NCI-H1417 (cell line): ENCODE results near the gene CFAP251.
"Not testable (repeated sequence)": the region's sequence is repeated elsewhere in the genome, so short reads cannot be mapped to it uniquely, and the experiment has no call there.

Experiments used
- DNase-seq, 3 experiments: peaks; one replicate each; lab custom pipeline; 2025; lab: John Stamatoyannopoulos, UW

Gene CFAP251

DNA sequence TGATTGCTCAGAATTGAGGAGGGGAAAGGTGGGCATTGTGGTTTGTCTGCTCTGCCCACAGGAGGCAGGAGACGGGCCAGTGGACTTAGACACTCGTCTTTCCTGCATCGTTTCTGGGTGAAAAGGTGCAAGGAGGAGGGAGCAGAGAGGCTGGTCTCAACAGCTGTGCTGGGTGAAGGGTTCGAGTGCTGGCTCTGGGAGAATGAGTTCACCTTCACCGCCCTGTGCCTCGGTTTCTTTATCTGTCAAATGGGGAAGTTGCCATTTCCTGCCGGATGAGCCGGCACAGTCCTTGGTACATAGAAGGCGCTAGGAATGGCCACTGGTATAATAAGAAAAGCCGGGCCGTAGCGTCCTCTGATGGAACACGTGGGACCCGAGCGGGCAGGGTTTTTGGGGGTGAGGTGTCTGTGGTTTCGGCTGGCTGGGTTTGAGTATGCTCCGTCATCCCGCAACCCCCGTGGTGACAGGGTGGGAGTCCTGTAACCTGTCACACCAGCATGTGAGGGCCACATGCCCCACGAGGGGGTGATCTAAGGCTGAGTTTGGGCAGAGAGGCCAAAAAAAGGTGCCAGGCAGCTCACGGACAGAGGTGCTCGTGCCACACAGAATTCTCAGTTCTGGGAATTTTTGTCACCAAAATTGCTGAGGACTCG, 110.6 kb downstream of the CFAP251 start:
- DNase-seq, result no peak

DNA sequence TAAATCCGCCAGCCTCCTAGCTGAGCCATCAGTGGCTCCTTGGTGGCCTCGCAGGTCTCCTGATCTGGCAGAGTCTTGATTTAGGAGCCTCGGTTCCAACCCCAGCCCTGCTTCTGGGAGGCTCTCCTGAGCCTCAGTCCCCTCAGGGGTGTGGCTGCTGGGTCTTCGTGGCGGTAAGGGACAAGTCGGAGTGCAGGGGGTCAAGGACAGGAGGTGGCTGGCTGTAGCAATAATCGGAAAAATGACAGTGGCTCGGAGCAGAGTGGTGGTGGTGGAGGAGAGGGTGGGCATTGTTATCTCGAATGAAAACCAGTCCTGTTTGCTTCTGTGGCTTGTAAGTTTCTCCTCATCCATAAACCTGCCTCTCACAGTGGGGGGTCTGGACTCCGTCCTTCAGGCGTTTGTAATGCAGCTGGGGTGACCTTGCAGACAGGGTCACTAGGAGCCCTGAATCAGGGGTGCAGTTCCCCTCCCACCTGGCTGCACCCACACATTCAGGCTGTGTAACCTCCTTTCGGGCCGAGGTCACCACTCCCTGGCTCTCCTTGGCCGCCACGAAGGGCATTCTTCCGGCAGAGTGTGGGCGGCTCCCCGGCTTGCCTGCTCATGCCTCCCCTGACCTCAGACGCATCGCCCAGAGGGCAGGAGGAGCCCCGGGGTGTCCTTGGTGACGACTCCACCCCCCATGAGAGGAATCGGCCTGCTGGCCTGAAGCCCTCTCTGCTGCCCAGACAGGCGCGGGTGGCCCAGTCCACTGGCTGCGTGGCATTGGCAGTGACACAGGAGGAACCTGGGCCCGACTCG, 111.4 kb downstream of the CFAP251 start:
- no peak for DNase-seq

DNA sequence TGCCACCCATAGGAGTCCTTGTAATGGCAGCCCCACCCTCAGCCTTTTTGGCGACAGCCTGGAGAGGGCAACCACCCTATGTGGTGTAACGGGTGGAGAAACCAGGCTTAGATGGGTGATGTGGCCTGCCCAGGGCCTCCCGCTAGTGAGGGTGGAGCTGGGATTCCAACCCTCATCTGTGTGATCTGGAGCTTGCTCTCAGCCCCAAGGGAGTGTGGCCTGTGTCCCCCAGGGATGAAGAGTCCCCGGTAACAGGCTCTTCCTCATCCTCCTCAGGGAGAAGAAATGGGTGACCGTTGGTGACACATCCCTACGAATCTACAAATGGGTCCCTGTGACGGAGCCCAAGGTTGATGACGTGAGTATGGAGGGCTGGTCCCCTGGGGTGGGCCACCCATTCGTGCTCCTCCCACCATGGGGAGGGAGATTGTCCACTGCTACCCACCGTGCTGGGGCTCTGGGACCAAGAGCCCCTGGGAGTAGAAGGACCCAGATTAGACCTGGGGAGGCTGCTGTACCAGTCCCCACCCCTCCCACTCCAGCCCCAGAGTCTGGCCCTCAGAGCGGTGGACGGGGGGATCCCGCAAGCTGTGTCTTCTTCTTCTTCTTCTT, 112.1 kb downstream of the CFAP251 start:
- no peak for DNase-seq

DNA sequence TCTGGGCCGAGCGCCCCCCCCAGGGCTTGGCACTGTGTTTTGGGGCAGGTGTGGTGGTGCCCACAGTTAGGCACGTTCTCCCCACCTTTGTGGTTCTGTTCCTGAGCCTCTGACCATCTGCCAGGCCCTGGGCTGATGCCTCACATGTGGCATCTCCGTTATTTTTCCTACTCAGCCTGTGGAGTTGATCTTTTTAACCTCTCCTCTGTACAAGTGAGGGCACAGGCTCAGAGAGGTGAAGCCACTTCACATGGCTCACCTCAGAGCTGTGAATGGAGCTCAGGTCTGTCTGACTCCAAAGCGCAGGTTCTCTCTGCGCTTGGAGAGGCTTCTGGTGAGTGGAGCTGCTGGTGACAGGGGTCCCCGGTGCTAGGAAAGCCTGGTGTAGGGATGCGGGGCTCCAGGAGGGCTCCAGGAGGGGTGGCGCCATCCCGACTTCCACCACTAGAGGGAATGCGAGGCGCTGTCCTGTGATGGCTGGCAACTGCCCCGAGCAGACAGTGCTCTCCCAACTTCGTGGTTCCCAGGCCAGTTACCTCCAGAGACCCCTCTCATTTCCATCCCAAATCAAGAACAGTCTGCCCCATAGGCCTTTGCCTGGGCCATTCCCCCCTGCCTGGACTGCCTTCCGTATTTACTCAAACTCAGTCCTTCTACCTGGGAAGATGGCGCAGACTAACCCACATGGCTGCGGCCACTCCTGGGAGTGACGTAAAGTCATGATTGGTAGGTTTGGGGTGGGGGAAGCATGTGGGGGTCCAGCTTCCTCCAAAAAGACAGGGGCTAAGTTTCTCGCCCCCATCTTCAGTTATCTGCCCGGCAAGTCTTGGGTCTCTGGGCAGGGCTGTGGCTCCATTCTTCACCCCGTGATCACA, 113.2 kb downstream of the CFAP251 start:
- peak in 2 of 3 experiments; percentile 10 to 21 for DNase-seq

GRCh38 chr12:122032580-122032979, 114.2 kb downstream of the CFAP251 start:
- DNase-seq, result no peak

DNA sequence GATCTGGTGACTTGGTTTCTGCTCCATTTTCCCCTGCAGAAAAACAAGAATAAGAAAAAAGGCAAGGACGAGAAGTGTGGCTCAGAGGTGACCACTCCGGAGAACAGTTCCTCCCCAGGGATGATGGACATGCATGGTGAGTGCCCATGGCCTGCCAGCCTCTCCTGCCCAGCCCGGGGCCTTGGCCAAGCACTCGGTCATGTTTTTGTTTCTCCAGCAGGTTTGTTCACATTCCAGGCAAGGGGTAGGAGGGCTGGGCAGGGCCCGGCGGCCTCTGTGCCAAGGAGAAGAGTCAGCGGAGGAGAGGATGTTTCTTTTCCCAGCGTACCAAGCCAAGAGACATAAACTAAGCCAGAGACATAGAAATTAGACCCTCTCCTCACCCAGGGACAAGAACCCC, 116.9 kb downstream of the CFAP251 start:
- DNase-seq, result no peak

GRCh38 chr12:122036153-122036552, 117.8 kb downstream of the CFAP251 start:
- no peak for DNase-seq

DNA sequence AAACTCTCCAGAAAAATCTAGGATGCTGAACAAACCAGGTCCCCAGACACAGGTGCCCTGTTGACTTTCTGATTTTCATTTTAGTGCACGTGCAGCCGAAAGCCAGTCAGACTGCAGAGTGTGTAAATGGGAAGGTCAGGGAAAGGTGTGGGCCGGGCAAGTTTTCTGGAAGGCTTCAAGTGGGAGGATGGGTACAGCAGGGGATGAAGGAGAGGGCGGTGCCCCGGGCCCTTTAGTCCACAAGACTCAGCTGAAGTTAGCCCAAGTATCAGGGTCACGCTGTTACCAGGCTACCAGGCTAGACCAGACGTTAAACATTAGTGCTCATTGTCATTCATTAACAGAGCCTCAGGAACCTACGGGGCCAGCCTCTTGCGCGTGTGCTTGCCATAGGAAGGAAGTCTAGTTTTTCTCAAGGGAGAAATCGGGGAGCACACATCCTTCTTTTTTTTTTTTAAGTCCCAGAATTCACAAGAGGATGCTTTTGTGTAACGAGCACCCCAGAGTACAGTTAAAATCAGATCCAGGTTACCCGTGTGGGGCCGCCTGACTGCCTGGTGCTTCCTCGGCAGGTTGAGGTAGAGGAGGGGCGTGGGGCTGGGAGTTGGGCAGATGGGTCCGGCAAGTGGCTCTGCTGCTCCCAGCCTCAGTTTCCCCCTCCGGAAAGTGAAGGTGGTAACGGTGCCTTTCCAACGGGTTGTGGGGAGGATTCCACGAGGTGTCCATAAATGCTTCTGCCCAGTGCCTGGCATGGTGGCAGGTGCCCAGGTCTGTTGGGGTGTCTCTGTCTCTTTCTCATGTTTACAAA, 122.4 kb downstream of the CFAP251 start:
- DNase-seq, result no peak

DNA sequence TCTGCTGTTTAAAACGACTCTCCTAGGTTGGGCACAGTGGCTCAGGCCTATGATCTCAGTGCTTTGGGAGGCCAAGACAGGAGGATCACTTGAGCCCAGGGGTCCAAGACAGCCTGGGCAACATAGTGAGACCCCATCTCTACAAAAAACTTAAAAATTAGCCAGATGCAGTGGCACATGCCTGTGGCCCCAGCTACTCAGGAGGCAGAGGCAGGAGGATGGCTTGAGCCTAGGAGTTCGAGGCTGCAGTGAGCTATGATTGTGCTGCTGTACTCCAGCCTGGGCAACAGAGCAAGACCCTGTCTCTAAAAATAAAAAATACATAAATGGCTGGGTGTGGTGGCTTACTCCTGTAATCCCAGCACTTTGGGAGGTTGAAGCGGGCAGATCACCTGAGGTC, 123.1 kb downstream of the CFAP251 start:
- not testable (repeated sequence) for DNase-seq

- no peak for DNase-seq
Observed at GRCh38 chr12:122042910-122043309, 124.5 kb downstream of the CFAP251 start.

- no peak for DNase-seq
Observed at GRCh38 chr12:122043476-122043875, 125.1 kb downstream of the CFAP251 start.

- DNase-seq, result peak in 2 of 3 experiments; percentile 13 to 14
Observed at GRCh38 chr12:122045262-122045661, 126.9 kb downstream of the CFAP251 start.

DNA sequence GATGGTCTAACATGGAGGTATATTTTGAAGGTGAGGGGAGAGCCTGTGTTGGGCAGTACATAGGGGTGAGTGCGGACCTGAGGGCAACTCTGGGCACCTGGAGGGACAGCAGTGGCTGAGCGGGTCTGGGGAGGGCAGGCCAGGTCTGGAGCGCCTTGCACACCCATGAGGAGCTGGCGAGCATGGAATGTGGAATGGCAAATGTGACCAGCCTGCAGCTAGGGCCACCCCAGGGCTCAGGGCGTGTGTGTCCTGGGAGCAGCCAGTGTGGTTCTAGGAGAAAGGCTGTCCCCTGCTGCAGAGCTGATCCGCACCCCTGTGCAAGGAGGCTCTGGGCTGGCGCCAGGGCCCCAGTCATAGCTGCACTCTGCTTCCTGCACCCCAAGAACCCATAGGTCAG, 127.8 kb downstream of the CFAP251 start:
- no peak for DNase-seq

DNA sequence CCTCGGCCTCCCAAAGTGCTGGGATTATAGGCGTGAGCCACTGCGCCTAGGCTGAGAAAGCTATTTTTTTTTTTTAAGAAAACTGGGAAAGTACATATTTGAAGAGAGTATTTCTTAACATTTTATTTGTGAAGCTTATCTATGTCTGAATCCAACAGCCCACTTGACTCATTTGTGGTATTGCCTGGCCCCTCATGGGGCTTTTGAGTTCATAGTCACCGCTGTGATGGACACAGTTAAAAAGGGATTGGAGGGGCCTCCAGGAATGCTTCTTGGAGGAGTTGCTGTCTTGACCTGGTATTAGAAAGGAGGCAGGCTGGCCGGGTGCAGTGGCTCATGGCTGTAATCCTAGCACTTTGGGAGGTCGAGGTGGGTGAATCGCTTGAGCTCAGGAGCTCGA, 129.8 kb downstream of the CFAP251 start:
- no peak for DNase-seq

DNA sequence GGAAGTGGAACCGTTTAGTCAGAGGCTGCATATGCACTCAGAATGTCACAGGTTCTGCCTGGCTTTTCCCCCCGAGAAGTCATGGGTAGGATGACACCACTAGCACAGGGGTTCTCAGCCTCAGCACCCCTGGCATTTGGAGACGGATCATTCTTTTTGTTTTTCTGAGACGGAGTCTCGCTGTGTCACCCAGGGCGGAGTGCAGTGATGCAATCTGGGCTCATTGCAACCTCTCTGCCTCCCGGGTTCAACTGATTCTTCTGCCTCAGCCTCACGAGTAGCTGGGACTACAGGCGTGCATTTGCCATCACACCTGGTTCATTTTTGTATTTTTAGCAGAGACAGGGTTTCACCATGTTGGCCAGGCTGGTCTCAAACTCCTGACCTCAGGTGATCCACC, 131.4 kb downstream of the CFAP251 start:
- DNase-seq, result no peak

DNA sequence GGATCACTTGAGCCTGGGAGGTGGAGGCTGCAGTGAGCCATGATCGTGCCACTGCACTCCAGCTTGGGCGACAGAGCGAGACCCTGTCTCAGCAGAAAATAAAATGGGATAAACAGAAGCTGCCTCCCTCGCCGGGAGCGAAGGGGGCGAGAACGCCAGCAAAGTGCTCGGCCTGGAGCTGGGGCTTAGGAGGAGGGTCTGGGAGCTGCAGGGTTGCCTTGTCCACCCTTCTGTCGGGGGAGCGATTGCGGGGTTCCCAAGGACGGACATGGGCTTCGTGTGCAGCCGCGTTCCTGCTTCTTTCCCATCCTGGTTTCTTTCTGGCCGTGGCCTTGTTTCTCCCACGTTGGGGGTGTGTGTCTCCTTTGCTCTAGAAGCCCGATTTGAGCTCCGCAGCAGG, 132.3 kb downstream of the CFAP251 start:
- DNase-seq, result no peak

- no peak for DNase-seq
Observed at GRCh38 chr12:122051231-122051876, 133.0 kb downstream of the CFAP251 start.

GRCh38 chr12:122052285-122052684, 133.9 kb downstream of the CFAP251 start:
- DNase-seq, result no peak
